NCI-H748 (cell line): Measurements from ENCODE around the gene MEMO1.
A peak's percentile ranks its signal among the peaks of the same experiment; 100 is the strongest.
"Not testable (repeated sequence)": the region's sequence is repeated elsewhere in the genome, so short reads cannot be mapped to it uniquely, and the experiment has no call there.

Source experiments
- DNase-seq: peaks from one replicate; lab custom pipeline; 2025; ENCODE audit not compliant: unreplicated experiment; lab: John Stamatoyannopoulos, UW

The MEMO1 gene

DNA sequence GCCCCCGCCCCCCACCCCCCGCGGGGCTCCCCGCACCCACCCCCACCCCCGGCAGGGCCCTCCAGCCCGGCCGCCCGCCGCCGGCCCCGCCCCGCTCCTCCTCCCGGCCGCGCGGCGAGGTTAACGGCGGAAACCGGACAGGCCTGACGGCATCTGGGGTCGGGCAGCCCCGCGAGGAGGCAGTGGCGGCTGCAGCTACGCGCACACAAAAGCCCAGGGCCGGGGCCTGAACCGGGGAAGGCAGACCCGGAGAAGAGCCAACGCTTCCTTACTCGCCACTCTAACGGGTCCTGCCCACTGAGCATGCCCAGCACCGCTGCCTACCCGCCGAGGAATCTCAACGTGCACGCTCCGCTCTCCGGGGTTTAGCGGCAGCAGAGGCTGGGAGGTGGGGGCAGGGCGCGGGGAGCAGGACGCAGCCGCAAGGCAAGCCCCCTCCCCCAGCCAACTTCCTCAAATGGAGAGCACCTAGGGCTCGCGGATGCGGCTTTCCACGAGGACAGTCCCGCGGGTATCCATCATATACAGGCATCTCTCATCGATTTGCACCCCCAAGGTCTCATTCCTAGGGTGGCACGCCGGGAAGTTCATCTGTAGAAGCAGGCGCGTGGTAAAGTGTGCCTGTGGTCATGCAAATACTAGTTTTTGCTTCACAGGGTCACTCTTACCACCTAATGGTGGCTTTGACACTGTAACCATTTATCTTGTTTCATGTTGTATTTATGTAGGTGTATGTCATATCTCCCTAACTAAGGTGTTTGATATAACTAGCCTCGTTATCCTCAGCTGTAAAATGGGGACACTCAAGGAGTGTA lies at the start of gene MEMO1:
TSS of gene MEMO1 (minus strand) at position 339 of the 815 bp plus-strand sequence. CDS start 761 bp downstream, outside the sequence.
- peak; percentile 87 for DNase-seq

DNA sequence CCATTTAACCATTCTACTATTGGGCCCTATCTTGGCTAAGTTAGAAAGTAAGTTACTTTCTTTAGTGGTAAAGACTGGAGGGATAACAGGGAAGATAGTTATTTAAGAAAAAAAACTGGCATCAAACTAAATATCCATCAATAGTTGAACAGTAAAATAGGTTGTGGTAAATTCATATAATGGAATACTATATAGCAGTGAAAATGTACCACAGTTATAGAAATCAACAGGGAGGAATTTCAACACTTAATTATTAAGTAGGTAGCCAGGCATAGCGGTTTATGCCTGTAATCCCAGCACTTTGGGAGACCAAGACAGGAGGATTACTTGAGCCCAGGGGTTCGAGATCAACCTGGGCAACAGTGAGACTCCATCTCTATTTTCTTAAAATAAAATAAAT lies 49.5 kb upstream of the MEMO1 start:
- no peak for DNase-seq

DNA sequence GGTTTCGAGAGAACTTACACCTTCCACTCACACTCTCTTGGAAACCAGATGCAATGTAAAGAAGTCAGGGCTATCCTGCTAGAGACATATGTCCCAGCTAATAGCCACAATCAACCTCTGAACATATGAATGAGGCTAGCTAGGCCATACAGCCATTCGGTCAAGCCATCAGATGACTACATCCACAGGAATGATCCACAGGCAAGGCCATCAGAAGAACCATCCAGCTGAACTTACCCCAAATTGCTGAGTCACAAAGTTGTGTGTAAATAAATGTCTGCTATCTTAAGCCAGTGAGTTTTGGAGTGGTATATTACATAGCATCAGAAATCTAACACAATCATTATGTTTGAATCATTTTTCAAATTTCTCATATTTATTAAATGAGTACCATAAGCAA lies 47.3 kb upstream of the MEMO1 start:
- DNase-seq, result no peak

DNA sequence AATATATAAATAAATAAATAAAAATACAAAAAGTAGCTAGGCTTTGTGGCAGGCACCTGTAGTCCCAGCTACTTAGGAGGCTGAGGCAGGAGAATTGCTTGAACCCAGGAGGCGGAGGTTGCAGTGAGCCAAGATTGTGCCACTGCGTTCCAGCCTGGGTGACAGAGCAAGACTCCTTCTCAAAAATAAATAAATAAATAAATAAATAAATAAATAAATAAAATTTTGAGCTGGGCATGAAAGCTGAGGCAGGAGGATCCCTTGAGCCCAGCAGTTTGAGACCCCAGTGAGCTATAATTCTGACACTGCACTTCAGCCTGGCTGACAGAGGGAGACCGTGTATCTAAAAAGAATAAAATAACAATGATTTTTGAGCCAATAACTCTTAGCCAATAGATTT lies 43.8 kb upstream of the MEMO1 start:
- DNase-seq, result not testable (repeated sequence)

DNA sequence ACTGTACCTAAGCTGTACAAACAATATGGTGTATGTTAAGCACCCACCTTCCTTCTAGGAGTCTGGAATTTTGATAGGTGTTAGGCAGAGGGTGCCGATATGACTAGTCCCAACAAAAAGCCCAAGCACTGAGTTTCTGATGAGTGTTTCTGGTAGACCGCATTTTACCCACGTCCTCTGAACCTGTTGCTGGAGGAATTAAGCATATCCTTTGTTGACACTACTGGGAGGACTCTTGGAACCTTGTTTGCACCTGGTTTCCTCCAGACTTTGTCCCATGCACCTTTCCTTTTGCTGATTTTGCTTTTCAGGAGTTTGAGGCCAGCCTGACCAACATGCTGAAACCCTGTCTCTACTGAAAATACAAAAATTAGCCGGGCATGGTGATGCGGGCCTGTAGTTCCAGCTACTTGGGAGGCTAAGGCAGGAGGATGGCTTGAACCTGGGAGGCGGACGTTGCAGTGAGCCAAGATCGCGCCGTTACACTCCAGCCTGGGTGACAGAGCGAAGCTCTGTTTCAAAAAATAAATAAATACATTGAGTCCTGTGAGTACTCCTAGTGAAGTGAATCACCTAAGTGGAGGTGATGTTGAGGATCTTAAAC lies 41.1 kb upstream of the MEMO1 start:
- no peak for DNase-seq

DNA sequence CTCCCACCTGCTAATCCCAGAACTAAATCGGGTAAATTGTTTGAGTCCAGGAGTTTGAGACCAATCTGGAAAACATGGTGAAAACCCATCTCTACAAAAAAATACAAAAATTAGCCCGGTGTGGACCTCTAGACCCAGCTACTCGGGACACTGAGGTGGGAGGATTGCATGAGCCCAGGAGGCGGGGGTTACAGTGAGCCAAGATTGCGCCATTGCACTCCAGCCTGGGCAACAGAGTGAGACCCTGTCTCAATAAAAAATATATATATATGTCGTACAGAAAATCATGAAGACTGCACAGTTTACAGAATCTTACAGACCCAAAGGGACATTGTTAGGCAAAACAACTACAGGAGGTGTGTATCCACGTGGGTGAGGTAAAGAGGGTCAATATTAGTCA lies 32.8 kb upstream of the MEMO1 start:
- DNase-seq, result no peak

DNA sequence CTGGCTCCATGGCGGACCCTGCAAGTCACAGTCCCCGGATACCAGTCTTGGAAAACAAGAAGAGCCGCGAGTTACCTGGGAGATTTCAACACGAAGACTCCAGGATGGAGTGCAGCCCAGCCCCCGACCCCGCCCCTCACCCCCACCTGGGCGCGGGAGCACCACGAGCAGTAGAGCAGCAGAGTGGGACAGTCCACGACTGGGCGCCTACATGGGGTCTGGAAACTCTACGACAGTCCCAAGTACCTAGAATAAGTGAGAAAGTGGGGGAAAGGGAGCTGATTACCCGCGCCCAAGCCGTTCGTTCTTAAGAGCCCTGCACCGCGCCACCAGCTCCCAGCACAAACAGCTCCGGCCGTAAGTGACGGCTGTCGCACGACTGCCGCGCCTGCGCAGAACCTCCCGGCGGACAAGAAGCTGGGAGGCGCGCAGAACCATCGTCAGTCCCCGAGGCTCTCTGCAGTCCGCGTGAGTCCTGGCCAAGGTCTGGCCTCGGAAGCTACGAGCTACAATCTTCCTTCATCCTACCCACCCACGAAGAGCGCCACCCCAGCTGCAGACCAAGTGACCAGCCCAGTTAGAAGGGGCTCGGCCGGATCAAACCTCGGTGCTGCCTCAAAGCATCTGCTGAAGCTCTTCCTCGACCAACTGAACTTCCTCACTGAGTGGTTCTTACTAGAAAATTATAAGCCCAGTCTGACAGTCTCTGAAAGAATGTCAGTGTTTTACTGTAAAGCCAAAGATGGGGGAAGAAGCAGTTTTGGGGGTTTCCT lies 28.8 kb upstream of the MEMO1 start, which contains the start of gene DPY30:
TSS of gene DPY30 (minus strand) at position 359 of the 773 bp plus-strand sequence. CDS start at position 10, 349 bp downstream.
- DNase-seq, result peak; percentile 92

DNA sequence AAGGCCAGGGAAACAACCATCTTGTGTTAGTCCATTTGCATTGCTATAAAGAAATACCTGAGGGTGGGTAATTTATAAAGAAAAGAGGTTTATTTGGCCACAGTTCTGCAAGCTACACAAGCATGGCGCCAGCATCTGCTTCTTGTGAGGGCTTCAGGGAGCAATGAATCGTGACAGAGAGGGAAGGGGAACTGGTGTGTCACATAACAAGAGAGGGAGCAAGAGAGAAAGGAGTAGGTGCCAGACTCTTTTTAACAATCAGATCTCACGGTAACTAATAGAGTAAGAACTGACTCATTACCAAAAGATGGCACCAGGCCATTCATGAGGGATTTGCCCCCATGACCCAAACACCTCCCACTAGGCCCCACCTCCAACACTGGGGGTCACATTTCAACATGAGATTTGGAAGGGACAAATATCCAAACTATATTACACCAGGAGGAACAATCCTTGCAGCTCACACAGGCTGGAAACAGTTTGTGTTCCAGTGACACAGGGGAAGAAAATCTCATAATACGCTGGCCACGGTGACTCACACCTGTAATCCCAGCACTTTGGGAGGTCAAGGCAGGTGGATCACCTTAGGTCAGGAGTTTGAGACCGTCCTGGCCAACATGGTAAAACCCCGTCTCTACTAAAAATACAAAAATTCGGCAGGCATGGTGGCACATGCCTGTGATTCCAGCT lies 23.5 kb upstream of the MEMO1 start:
- DNase-seq, result not testable (repeated sequence)

DNA sequence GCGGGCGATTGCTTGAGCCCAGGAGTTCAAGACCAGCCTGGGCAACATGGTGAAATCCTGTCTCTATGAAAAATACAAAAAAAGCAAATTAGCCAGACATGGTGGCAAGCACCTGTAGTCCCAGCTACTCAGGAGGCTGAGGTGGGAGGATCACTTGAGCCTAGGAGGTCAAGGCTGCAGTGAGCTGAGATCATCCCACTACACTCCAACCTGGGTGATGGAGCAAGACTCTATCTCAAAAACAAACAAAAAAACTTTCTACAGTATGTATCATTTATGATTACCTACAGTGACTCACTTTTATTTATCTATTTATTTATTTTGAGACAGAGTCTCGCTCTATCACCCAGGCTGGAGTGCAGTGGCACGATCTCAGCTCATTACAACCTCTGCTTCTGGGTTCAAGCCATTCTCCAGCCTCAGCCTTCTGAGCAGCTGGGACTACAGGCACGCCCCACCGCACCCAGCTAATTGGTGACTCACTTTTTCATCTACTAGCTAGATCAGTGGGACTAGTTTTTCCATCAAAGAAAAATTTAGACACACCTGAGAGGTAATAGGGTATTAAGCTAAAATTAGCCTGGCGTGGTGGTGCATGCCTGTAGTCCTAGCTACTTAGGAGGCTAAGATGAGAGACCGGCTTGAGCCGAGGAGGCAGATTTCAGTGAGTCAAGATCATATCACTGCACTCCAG lies 8.1 kb upstream of the MEMO1 start:
- DNase-seq, result not testable (repeated sequence)

DNA sequence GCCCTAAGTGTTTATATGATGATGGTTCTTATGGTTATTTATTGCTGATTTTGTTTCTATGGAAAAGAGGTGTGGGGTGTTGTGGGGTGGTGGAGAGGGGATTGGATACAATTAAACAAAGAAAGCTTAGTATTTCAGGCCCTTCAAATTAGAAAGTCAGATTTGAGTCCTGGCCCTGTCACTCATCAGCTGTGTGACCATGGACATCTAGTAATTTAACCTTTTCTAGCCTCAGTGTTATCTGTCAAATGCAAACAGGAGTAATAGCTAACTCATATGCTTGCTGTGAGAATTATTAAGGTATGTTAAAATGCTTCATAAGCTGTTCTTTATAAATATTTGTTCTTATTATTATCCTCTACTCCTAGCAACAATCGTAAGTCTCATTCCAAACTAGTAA lies 2.1 kb upstream of the MEMO1 start:
- no peak for DNase-seq

DNA sequence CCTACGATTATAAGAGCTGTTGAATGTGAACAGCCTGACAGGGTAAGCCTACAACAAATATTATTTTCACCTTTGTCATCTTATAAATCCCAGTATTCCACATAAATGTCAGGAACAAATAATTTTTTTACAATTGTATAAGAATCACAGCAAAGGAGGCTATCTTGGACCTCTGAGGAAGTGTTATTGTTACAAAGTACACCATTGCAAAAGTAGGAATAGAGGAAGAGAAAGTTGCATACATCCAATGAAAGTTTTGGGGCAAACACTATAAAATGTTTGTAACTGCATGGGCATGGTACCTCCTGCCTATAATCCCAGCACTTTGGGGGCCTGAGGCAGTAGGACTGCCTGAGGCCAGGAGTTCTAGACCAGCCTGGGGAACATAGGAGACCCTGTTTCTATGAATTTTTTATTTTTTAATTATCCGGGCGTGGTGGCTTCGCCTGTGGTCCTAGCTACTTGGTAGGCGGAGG lies 715 bp upstream of the MEMO1 start:
- DNase-seq, result no peak

DNA sequence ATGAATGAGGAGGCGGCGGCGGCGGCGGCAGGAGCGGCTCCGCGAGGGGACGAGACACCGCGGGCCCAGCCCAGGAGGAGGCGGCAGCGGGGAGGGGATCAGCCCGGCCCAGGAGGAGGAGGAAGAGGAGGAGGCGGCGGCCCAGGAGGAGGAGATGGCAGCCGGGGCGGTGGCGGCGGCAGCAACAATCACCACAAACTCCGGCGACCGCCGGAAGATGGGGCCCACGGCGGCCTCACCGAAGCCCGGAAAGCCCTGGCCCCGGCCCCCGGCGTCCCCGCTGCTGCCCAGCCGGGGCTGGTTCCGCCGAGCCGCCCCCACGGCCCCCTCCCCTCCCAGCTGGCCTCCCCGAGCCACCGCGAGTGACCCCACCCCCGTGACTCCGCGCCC lies 533 bp downstream of the MEMO1 start:
- peak; percentile 22 for DNase-seq

DNA sequence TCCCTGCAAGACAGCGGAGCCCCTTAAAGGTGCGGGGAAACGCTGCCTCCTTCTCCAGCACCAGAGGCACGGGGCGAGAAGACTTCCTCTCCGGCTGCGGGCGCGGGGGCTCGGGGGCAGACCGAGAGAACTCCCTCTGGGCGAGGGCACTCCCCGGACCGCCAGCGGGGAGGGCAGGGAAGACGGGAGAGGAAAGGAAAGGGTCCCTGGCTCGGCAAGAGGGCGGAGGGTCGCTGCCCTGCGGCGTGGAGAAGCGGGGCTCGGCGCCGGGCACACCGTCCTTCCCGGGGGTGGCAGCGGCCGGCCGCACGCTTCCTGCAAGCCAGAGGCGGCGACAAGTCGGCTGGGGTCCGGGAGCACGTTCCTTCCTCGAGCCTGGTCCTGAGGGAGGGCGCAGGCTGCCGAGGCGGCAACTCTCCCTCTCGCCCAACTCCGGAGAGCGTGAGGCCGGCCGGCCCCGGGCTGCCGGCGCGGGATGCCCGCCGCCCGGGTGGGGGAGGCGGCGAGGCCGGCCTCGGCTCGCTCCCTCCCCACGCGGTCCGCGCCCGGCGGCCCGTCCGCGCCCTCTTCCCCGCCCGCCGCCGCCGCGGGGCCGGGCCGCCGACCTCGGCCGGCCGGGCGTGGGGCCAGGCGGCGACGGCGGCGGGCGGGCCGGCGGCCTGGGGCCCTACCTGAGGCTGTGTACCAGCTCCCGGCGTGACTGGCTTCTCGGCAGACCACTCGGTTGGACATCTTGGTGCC lies 1.1 kb downstream of the MEMO1 start:
- DNase-seq, result peak; percentile 34

DNA sequence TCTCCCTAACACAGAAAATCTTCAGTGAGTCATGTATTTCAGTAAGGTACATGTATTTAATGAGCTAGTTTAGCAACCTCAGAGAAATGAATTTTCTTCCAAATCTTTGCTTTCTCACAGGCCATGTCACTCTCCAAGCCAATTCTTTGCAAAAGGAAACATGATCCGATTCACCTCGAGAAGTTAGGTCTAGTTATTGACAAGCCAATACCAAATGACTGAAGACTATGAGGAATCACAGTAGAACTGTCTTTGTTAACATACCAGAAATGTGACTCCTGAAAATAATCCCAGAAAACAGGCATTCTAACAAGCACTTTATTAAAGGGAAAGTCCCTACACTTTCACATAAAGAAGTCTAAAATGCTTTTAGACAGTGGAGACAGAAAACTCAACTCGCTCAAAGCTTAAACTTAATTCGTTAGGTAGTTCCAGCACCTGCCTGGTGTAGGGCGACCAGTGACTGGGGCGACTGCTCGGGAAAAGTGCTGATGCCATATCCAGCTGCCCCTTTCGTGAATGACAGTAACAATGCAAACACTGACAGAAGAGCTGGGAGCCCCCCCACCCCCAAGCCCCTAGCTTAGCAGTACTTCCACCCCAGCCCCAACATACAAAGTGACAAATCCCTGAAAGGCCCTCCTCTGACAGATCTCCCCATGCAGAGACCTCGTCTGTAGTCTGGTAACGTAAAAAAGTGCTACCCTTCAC lies 1.8 kb downstream of the MEMO1 start:
- peak; percentile 49 for DNase-seq

DNA sequence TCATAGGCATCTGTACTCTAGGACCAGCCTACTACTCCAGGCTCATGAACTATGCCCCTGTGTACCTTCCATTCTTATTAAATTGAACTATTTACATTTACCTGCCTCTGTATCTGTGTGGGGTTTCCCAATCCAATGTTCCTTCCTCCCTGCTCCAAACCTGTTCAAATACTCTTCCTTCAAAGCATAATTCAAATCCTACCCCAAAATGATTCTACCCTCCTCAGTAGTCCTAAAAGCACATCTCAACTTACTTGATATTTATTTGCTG lies 3.8 kb downstream of the MEMO1 start:
- DNase-seq, result no peak

DNA sequence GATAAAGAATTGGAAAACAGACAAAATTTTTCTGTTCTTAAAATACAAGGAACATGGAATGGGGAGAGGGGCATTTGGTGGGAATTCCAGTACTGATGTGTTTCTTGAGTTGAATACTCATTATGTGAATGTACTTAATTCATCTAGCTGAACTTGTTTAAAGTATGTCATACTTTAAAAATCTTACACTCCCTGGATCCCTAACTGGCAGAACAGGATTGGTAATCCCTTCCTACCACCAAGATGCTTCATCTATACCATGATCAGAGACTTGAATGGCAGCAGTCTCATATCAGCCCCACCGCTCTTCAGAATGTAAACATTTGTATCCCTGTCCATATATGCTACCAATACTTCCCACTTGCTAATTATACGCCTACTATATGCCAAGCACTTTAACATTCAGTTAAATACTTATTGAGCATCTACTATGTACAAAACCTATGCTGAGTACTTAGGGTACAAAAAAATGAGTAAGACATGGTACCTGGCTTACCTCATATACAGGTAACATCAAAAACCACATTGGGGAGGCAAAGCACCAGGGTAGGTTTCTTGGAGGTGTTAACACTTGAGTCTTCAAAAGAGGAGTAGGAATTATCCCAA lies 5.3 kb downstream of the MEMO1 start:
- no peak for DNase-seq

DNA sequence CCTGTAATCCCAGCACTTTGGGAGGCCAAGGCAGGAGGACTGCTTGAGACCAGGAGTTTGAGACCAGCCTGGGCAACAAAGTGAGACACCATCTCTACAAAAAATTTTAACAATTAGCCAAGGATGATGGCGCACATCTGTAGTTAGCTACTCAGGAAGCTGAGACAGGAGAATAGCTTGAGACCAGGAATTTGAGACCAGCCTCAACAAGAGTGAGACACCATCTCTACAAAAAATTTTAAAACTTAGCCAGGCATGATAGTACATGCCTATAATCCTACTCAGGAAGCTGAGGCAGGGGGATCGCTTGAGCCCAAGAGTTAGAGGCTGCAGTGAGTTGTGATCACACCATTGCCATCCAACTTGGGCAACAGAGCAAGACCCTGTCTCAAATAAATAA lies 7.0 kb downstream of the MEMO1 start:
- DNase-seq, result no peak

DNA sequence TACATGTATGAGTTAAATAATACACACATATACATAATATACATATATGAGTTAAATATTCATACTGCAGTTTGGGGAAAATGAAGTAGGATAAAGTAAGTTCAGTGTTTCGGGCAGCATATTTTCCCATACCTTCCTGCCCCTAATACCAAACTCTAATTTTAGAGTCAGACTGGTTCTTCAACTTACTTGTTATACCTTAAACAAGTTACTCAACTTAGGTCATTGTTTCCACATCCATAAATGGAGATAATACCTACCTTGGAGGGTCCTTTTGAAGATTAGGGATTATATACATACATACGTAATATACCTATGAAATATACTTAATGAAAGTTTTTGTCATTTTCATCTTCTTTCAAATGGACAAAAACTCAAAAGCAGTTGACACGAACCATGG lies 8.4 kb downstream of the MEMO1 start:
- DNase-seq, result no peak

DNA sequence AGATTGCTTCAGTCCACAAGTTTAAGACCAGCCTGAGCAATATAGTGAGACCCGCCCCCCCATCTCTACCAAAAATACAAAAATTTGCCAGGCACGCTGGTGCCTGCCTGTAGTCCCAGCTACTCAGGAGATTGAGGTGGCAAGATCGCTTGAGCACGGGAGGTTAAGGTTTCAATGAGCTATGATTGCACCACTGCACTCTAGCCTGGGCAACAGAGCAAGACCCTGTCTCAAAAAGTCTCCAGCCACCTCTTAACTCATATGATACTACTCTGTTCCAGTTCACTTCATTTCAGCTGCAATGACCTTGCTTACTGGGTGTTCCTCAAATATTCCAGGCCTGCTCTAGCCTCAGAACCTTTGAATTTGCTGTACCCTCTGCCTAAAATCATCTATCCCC lies 11.4 kb downstream of the MEMO1 start:
- no peak for DNase-seq
